GM12878 (cell line): ENCODE results near the gene ARPC1B. TPM values are rescaled to one million over a fixed set of nuclear protein-coding genes. Genes with fewer than 3 reads are reported as not detected.

Source experiments
- ATAC-seq: fragments of 200-7000 bp; cut with Tn5 transposase; 3 replicates; pipeline ENCODE4 v1.9.1; 2020; ENCODE audit warnings: mild to moderate bottlenecking, moderate library complexity
- BruUV-seq: library from RNA; stranded (reverse); fragments of 400-500 nt; replicated peaks from 2 replicates; lab custom pipeline; 2021; lab: Mats Ljungman, UMichigan
- CTCF ChIA-PET: fragments of 300-600 bp; sonication (Branson Sonifier 250); formaldehyde crosslinking; extraction: SDS; loops from one replicate; lab custom pipeline; 2021; ENCODE audit warnings: inconsistent platforms; lab: Yijun Ruan, JAX
- POLR2A ChIA-PET: fragments of 350-600 bp; formaldehyde crosslinking; extraction: SDS; loops from one replicate; lab custom pipeline; 2021; ENCODE audit warnings: inconsistent platforms; lab: Charles Lee
- RAD21 ChIA-PET: fragments of 300-600 bp; sonication (Branson Sonifier 250); formaldehyde crosslinking; loops from one replicate; lab custom pipeline; 2023; ENCODE audit warnings: antibody characterized with exemption; ENCODE audit not compliant: unreplicated experiment; lab: Charles Lee
- SMC1A ChIA-PET: fragments of 300-600 bp; sonication (Branson Sonifier 250); formaldehyde crosslinking; loops from one replicate; lab custom pipeline; 2023; ENCODE audit not compliant: unreplicated experiment, uncharacterized antibody; lab: Charles Lee
- DNase-seq: peaks from one replicate; pipeline ENCODE4 v3.0.0-alpha.2; 2011; ENCODE audit warnings: low read depth, low spot score
- FAIRE-seq: peaks from 3 replicates; lab custom pipeline; 2011; peaks lifted over from hg19 to GRCh38; lab: Jason Lieb, UNC
- H2AFZ ChIP-seq: 2 replicates; pipeline ENCODE4 v1.6.0; 2011; ENCODE audit warnings: low read depth, low read length, control low read depth; ENCODE audit not compliant: control insufficient read depth
- H3K27ac ChIP-seq: 2 replicates; pipeline ENCODE4 v1.5.1; 2011; ENCODE audit warnings: control low read depth; ENCODE audit not compliant: control insufficient read depth, insufficient read depth
- H3K27me3 ChIP-seq, 2 experiments: replicated peaks in 1 of 2; 2 replicates each; pipeline versions ENCODE4 v1.6.0 to v1.6.1; 2011; ENCODE audit warnings: low read length in 1 of 2; ENCODE audit not compliant: control insufficient read depth in 2 of 2, insufficient read depth in 2 of 2
- H3K36me3 ChIP-seq, 2 experiments: 2 replicates each; pipeline ENCODE4 v1.5.1; 2011; ENCODE audit warnings: low read length in 1 of 2; ENCODE audit not compliant: control insufficient read depth in 2 of 2, insufficient read depth in 2 of 2
- H3K4me1 ChIP-seq: 2 replicates; pipeline ENCODE4 v1.6.1; 2011; ENCODE audit warnings: mild to moderate bottlenecking, low read length, moderate library complexity, mixed read lengths; ENCODE audit not compliant: control insufficient read depth, insufficient read depth
- H3K4me2 ChIP-seq: 2 replicates; pipeline ENCODE4 v1.6.0; 2011; ENCODE audit warnings: control low read depth; ENCODE audit not compliant: control insufficient read depth, insufficient read depth
- H3K4me3 ChIP-seq: fragments of 200-600 bp; sonication (generic); 2 replicates; pipeline ENCODE4 v1.5.1; 2016
- H3K79me2 ChIP-seq: 2 replicates; pipeline ENCODE4 v1.6.0; 2011; ENCODE audit warnings: low read length; ENCODE audit not compliant: control insufficient read depth, insufficient read depth
- H3K9ac ChIP-seq: 2 replicates; pipeline ENCODE4 v1.8.0; 2011; ENCODE audit warnings: low read length, control low read depth, mixed read lengths; ENCODE audit not compliant: control insufficient read depth, insufficient read depth
- H3K9me3 ChIP-seq: replicated peaks from 3 replicates; pipeline ENCODE4 v1.5.1; 2011; ENCODE audit warnings: mild to moderate bottlenecking, low read length; ENCODE audit not compliant: control insufficient read depth, insufficient read depth
- H4K20me1 ChIP-seq: 2 replicates; pipeline ENCODE4 v1.6.0; 2011; ENCODE audit not compliant: control insufficient read depth, insufficient read depth
- ATF7 ChIP-seq: fragments of 450-650 bp; IDR thresholded peaks from 2 replicates; pipeline ENCODE4 v1.6.1; 2016; ENCODE audit warnings: low read depth, mild to moderate bottlenecking
- FOXM1 ChIP-seq: IDR thresholded peaks from 2 replicates; pipeline ENCODE4 v1.6.1; 2012; ENCODE audit warnings: low read depth, mild to moderate bottlenecking, inconsistent platforms, low read length, moderate library complexity
- JUNB ChIP-seq: IDR thresholded peaks from 2 replicates; pipeline ENCODE4 v1.6.1; 2016; ENCODE audit warnings: antibody characterized with exemption, mild to moderate bottlenecking
- KAT2A ChIP-seq: conservative IDR thresholded peaks from 2 replicates; pipeline ENCODE4 v1.6.1; 2011; ENCODE audit warnings: low read depth, low read length; ENCODE audit not compliant: control insufficient read depth
- MYB ChIP-seq: fragments of 150-350 bp; IDR thresholded peaks from 2 replicates; pipeline ENCODE4 v1.6.1; 2014; ENCODE audit warnings: mild to moderate bottlenecking, low read depth, low read length, borderline replicate concordance
- NFYA ChIP-seq: IDR thresholded peaks from 2 replicates; pipeline ENCODE4 v1.6.1; 2011; ENCODE audit warnings: low read depth, mild to moderate bottlenecking, low read length, improper control_type of control experiment, borderline replicate concordance
- RAD51 ChIP-seq: fragments of 450-650 bp; IDR thresholded peaks from 2 replicates; pipeline ENCODE4 v1.6.1; 2016; ENCODE audit warnings: moderate library complexity, mild to moderate bottlenecking, inconsistent platforms
- ZNF274 ChIP-seq: IDR thresholded peaks from one replicate; pipeline ENCODE4 v1.8.0; 2011; ENCODE audit not compliant: insufficient read length, insufficient read depth
- ZNF622 ChIP-seq: fragments of 450-650 bp; IDR thresholded peaks from 2 replicates; pipeline ENCODE4 v1.6.1; 2017; ENCODE audit warnings: mild to moderate bottlenecking, inconsistent platforms
- WGBS: methylation state at CpG from one replicate; pipeline ENCODE4 v1.1.6; 2016; ENCODE audit warnings: low lambda C conversion rate; ENCODE audit not compliant: insufficient replicate concordance, insufficient coverage; ENCODE audit errors: missing lambda C conversion rate; 5-methylcytosine and 5-hydroxymethylcytosine counted together
- in situ Hi-C: fragments of 300-500 bp; cut with MboI; formaldehyde crosslinking; loops from 9 replicates; pipeline ENCODE4 v1.14.3; 2018; ENCODE audit warnings: mixed read lengths
- intact Hi-C: fragments of 100-400 bp; cut with micrococcal nuclease; formaldehyde crosslinking; loops from one replicate; pipeline ENCODE4 v1.14.2; 2022; ENCODE audit not compliant: unreplicated experiment
- polyA plus RNA-seq, 11 experiments: library from polyadenylated mRNA; depleted of rRNA in 4 of 11; unstranded in 6 of 11; stranded (reverse) in 5 of 11; fragments of >200 nt; fragmentation: Nextera tagmentation in 4 of 11; fragmentation: Illumina TruSeq in 1 of 11; extraction: Ambion mirVana in 4 of 11; extraction: Trizol in 1 of 11; gene quantifications; 1 replicate in 1 of 11; 2 replicates in 10 of 11; pipeline versions ENCODE4 v1.2.1 to v1.2.3, GENCODE V29; 2011 to 2016; ENCODE audit warnings: inconsistent platforms in 2 of 11, missing spikeins in 2 of 11, low read depth in 1 of 11
- total RNA-seq, 4 experiments: library from RNA; depleted of rRNA in 3 of 4; stranded (reverse); fragments of >200 nt in 3 of 4; fragmentation: Illumina TruSeq in 1 of 4; extraction: Trizol in 1 of 4; gene quantifications; 2 replicates each; pipeline versions ENCODE4 v1.2.1 to v1.2.3, GENCODE V29; 2013 to 2021
- TF ChIP-seq, protein P1 (sequence below): fragments of 450-650 bp; IDR thresholded peaks from 2 replicates; pipeline ENCODE4 v1.6.1; 2017; ENCODE audit warnings: borderline replicate concordance

ARPC1B gene
- total and polyA plus RNA-seq, 10 of the 15 experiments (the other 5 are each of a cell fraction or from before 2014, with no cell fraction given), result 14.1 to 762 (median 387) TPM

DNA sequence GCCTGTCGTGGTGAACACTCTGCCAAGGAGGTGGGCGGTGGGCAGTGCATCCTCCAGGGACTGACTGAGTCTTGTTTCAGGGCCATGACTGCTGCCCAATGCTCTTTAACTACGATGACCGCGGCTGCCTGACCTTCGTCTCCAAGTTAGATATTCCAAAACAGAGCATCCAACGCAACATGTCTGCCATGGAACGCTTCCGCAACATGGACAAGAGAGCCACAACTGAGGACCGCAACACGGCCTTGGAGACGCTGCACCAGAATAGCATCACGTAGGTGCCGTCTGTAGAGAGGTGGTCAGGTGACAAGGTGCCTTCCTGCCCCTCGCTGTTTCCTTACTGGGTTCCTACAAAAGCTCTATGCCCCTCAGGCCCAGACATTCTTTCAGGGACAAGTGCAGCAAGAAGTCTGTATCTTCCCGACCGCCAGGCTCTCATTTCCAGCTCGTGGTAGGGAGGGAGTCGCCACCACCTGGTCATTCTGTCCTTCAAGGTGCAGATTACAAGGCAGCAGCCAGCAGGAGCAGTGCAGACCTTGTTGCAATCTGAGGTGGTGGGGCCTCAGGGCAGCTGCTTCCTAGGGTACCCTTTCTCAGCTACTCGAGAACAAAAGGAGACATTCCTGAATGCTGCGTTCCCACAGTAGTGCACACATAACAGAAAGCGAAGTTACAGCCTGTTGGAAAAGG, 14.9 kb upstream of the ARPC1B start:
- Histone ChIP-seq H3K27me3 (no peaks in the 10 kb centered on the region), H3K9me3 (no peaks in the 10 kb centered on the region), H4K20me1 (no peaks in the 10 kb centered on the region), H3K36me3 (peaks cover 16 to 30% of the 10 kb centered on the region in 2 experiments), H3K27ac (no peak overlapping the region), H2AFZ (no peak overlapping the region), H3K4me3 (no peak overlapping the region), H3K9ac (no peak overlapping the region), H3K4me2 (no peak overlapping the region), H3K79me2 (no peaks in the 10 kb centered on the region), H3K4me1 (no peaks in the 10 kb centered on the region)
- in situ Hi-C loops (no loop called here), intact Hi-C loops (no loop called here)
- POLR2A ChIA-PET, result interaction anchor here (0.6 kb wide), 1 partner anchor 195 kb away, joined by 3 read pairs; no protein-coding TSS in a partner anchor
- FAIRE-seq, result no peak
- WGBS, result 94% methylated on average over 21 of the region's 22 CpGs
- CTCF ChIA-PET, result interaction anchor here (1.3 kb wide), 1 partner anchor 26 kb away, joined by 3 read pairs; no protein-coding TSS in a partner anchor
- RAD21 ChIA-PET, result no interaction called here
- SMC1A ChIA-PET, result interaction anchor here (0.5 to 1.1 kb wide), 2 partner anchors 48 to 50 kb away, joined by 3 read pairs; no protein-coding TSS in a partner anchor
- ATAC-seq, result no peak
- BruUV-seq, result no TSS peak
- DNase-seq, result no peak
- TF ChIP-seq MYB (no peak), ATF7 (no peak), RAD51 (no peak), FOXM1 (no peak), KAT2A (no peak), ZNF622 (no peak), ZNF274 (no peak), JUNB (no peak), NFYA (no peak)
- TF ChIP-seq, protein P1, sequence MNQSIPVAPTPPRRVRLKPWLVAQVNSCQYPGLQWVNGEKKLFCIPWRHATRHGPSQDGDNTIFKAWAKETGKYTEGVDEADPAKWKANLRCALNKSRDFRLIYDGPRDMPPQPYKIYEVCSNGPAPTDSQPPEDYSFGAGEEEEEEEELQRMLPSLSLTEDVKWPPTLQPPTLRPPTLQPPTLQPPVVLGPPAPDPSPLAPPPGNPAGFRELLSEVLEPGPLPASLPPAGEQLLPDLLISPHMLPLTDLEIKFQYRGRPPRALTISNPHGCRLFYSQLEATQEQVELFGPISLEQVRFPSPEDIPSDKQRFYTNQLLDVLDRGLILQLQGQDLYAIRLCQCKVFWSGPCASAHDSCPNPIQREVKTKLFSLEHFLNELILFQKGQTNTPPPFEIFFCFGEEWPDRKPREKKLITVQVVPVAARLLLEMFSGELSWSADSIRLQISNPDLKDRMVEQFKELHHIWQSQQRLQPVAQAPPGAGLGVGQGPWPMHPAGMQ, result no peak
